Loucy (cell line): ENCODE data around the gene LRIG3.

Experiments
- CTCF ChIP-seq: fragments of 200-600 bp; sonication (generic); conservative IDR thresholded peaks from 2 replicates; pipeline ENCODE4 v1.5.1; 2014; ENCODE audit warnings: mild to moderate bottlenecking, antibody characterized with exemption, low read length
- EZH2phosphoT487 ChIP-seq: fragments of 200-600 bp; IDR thresholded peaks from 2 replicates; pipeline ENCODE4 v1.6.1; 2018; ENCODE audit warnings: antibody characterized with exemption, mild to moderate bottlenecking, moderate library complexity, borderline replicate concordance

- no peak for TF ChIP-seq CTCF
- no peak for TF ChIP-seq EZH2phosphoT487
These were observed 33.8 kb downstream of the LRIG3 start for GRCh38 chr12:58886474-58886873.
